Measurements from ENCODE around the gene PIEZO2. TPM values are rescaled to one million over a fixed set of nuclear protein-coding genes. Genes with fewer than 3 reads are reported as not detected.

Gene PIEZO2
- total RNA-seq, 1 experiment from 2014 or later, result 0.11 TPM

- CTCF ChIA-PET, result no interaction called here
- no TSS peak for BruUV-seq (replicated peaks)
These were observed 199.1 kb downstream of the PIEZO2 start for GRCh38 chr18:10950080-10950875.

GRCh38 chr18:10949655-10950054 is 199.7 kb downstream of the PIEZO2 start:
- H3K27me3 ChIP-seq (replicated peaks; ENCODE audit: control insufficient read depth, insufficient read depth, low read length), result no peaks in the 10 kb centered on the region
- peaks cover 16% of the 10 kb centered on the region for H3K9me3 ChIP-seq
- no peak for DNase-seq
- ChIA-PET CTCF (no interaction called here), POLR2A (no interaction called here)
- H3K4me3 Mint-ChIP-seq (ENCODE audit: unreplicated experiment), result no peak overlapping the region
- H3K4me1 Mint-ChIP-seq (ENCODE audit: low read depth, unreplicated experiment), result no peaks in the 10 kb centered on the region
- intact Hi-C loops (cut with micrococcal nuclease; ENCODE audit: unreplicated experiment), result loop anchor here (5.0 kb wide), 1 partner anchor 47 kb away; no protein-coding TSS in a partner anchor
- no peaks in the 10 kb centered on the region for H3K36me3 Mint-ChIP-seq (ENCODE audit: insufficient read depth, unreplicated experiment)
- H3K36me3 ChIP-seq (ENCODE audit: control insufficient read depth, insufficient read depth, low read length), result no peaks in the 10 kb centered on the region
- H3K4me1 ChIP-seq, result no peaks in the 10 kb centered on the region
- peaks cover 18% of the 10 kb centered on the region for H3K9me3 Mint-ChIP-seq (ENCODE audit: unreplicated experiment)
- no peak for TF ChIP-seq CTCF (IDR thresholded peaks at IDR 0.05; ENCODE audit: insufficient read depth in 1 of 2, low read depth in 1 of 2, low read length in 1 of 2, severe bottlenecking in 1 of 2, unreplicated experiment in 1 of 2)
- no TSS peak for BruUV-seq (replicated peaks)
- H3K27me3 Mint-ChIP-seq (ENCODE audit: insufficient read depth, unreplicated experiment), result peaks cover under 1% of the 10 kb centered on the region
- H3K4me3 ChIP-seq (ENCODE audit: low read depth, low read length), result no peak overlapping the region
- H3K27ac Mint-ChIP-seq (ENCODE audit: unreplicated experiment), result no peak overlapping the region

More at GRCh38 chr18:10950080-10950875, 199.1 kb downstream of the PIEZO2 start:
- POLR2A ChIA-PET, result no interaction called here
- H3K9me3 Mint-ChIP-seq (ENCODE audit: unreplicated experiment), result peaks cover 12% of the 10 kb centered on the region
- H3K27me3 Mint-ChIP-seq (ENCODE audit: insufficient read depth, unreplicated experiment), result peaks cover 3% of the 10 kb centered on the region
- no peak overlapping the region for H3K4me3 ChIP-seq (ENCODE audit: low read depth, low read length)
- no peak for DNase-seq
- H3K4me1 Mint-ChIP-seq (ENCODE audit: low read depth, unreplicated experiment), result no peaks in the 10 kb centered on the region
- no peaks in the 10 kb centered on the region for H3K36me3 Mint-ChIP-seq (ENCODE audit: insufficient read depth, unreplicated experiment)
- TF ChIP-seq CTCF (IDR thresholded peaks at IDR 0.05; ENCODE audit: insufficient read depth in 1 of 2, low read depth in 1 of 2, low read length in 1 of 2, severe bottlenecking in 1 of 2, unreplicated experiment in 1 of 2), result no peak
- intact Hi-C loops (cut with micrococcal nuclease; ENCODE audit: unreplicated experiment), result loop anchor here (5.0 kb wide), 1 partner anchor 48 kb away; no protein-coding TSS in a partner anchor
- no peak overlapping the region for H3K4me3 Mint-ChIP-seq (ENCODE audit: unreplicated experiment)
- no peaks in the 10 kb centered on the region for H3K36me3 ChIP-seq (ENCODE audit: control insufficient read depth, insufficient read depth, low read length)
- H3K27ac Mint-ChIP-seq (ENCODE audit: unreplicated experiment), result no peak overlapping the region
- H3K9me3 ChIP-seq, result peaks cover 15% of the 10 kb centered on the region
- no peaks in the 10 kb centered on the region for H3K27me3 ChIP-seq (replicated peaks; ENCODE audit: control insufficient read depth, insufficient read depth, low read length)
- H3K4me1 ChIP-seq, result no peaks in the 10 kb centered on the region

GRCh38 chr18:10948421-10948820 is 200.9 kb downstream of the PIEZO2 start:
- H3K27me3 ChIP-seq (replicated peaks; ENCODE audit: control insufficient read depth, insufficient read depth, low read length), result no peaks in the 10 kb centered on the region
- Mint-ChIP-seq H3K27ac (ENCODE audit: unreplicated experiment) (no peak overlapping the region), H3K4me1 (ENCODE audit: low read depth, unreplicated experiment) (no peaks in the 10 kb centered on the region), H3K9me3 (ENCODE audit: unreplicated experiment) (peaks cover 30% of the 10 kb centered on the region), H3K27me3 (ENCODE audit: insufficient read depth, unreplicated experiment) (no peaks in the 10 kb centered on the region), H3K36me3 (ENCODE audit: insufficient read depth, unreplicated experiment) (no peaks in the 10 kb centered on the region), H3K4me3 (ENCODE audit: unreplicated experiment) (no peak overlapping the region)
- CTCF ChIA-PET, result no interaction called here
- POLR2A ChIA-PET, result no interaction called here
- H3K4me3 ChIP-seq (ENCODE audit: low read depth, low read length), result no peak overlapping the region
- no peaks in the 10 kb centered on the region for H3K36me3 ChIP-seq (ENCODE audit: control insufficient read depth, insufficient read depth, low read length)
- H3K4me1 ChIP-seq, result no peaks in the 10 kb centered on the region
- BruUV-seq (replicated peaks), result no TSS peak
- intact Hi-C loops (cut with micrococcal nuclease; ENCODE audit: unreplicated experiment), result no loop called here
- H3K9me3 ChIP-seq, result peaks cover 18% of the 10 kb centered on the region
- no peak for DNase-seq
- TF ChIP-seq CTCF (IDR thresholded peaks at IDR 0.05; ENCODE audit: insufficient read depth in 1 of 2, low read depth in 1 of 2, low read length in 1 of 2, severe bottlenecking in 1 of 2, unreplicated experiment in 1 of 2), result no peak
